HG03175 (cell line): Measurements from ENCODE around the gene CNTNAP2.
"Not testable (repeated sequence)": the region's sequence is repeated elsewhere in the genome, so short reads cannot be mapped to it uniquely, and the experiment has no call there.

Experiments
- ATAC-seq: cut with Tn5 transposase; IDR thresholded peaks from one replicate; pipeline ENCODE4 v1.9.1; 2021; ENCODE audit warnings: mild to moderate bottlenecking, moderate library complexity; ENCODE audit not compliant: unreplicated experiment

CNTNAP2 gene

DNA sequence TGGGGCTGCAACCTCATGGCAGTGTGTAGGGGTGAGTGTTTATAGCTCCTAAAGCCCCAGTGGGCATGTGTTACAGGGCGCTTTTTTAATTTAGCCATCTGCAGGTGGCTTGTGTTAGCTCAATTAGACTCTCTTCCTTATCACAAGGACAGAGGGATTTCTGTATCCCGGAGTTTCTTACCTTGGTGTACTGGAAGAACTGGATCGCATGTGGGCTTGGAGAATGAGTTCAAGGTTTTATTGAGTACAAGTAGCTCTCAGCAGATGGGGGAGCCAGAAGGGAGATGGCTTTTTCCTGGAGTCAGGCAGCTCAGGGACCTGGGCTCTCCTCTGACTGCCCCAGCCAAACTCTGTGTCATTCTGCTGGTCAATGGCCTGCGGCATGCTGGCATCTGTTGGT lies 2320.4 kb downstream of the CNTNAP2 start:
- no peak for ATAC-seq

DNA sequence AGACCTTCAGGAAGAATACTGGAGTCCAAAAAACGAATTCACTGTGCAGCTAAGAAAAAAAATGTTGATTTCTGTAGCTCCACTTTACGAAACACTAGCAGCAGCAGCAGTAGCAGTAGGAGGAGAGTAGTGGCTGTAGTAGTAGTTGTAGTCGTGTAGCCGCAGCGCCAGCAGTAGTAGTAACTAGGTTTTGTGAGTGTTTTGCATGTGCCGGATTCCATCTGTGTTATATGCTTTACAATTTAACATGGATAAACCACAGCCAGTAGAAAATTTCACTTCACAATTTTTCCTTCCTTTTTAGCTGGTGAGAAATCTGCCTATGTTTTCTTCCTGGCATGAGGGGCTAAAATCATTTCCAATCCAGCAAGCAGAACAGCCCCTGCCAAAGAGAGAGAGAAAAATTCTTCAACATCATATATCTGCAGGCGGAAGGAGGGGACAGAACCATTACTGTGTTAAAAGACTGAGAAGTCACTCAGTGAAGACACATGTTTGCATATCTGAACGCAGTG lies 2325.6 kb downstream of the CNTNAP2 start:
- ATAC-seq, result no peak

DNA sequence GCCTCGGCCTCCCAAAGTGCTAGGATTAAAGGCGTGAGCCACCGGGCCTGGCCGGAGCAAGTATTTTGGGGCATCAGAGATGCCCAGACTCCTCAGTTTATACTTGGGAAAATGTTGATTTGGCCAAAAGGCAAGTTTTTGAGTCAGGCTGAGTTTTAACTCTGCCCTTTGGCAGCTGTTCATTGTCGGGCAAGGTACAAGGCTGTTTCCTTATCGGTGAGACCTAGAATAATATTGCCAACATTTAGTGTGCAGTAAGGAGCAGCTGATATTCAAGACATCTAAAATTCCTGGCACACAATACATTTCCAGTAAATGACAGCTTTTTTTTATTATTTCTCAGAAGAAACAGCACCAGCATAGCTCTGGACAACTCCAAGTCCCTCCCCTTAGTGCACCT lies 2326.3 kb downstream of the CNTNAP2 start:
- ATAC-seq, result no peak

DNA sequence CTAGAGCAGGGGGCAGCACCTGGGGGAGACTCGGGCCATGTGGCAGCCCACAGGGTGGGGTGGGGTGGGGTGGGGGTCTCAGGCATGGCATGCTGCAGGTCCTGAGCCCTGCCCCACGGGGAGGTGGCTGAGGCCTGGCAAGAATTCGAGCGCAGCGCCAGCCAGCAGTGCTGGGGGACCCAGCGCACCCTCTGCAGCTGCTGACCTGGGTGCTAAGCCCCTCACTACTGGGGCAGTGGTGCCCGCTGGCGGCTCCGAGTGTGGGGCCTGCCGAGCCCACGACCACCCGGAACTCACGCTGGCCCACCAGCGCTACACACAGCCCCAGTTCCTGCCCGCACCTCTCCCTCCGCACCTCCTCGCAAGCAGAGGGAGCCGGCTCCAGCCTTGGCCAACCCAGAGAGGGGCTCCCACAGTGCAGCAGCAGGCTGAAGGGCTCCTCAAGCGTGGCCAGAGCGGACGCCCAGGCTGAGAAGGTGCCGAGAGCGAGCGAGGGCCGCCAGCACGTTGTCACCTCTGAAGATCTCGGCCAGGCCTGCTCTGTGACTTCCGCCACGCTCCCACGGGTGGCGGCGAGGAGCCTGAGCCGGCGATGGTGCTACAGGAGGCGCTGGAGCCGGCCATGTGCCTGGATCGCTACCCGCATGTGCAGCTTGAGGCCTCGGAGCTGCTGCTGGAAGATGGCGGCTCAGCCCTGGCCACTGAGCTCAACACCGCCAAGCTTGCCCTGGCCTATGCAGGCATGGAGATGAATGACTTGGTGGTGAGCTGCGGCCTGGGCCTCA lies 2328.9 kb downstream of the CNTNAP2 start:
- ATAC-seq, result no peak

DNA sequence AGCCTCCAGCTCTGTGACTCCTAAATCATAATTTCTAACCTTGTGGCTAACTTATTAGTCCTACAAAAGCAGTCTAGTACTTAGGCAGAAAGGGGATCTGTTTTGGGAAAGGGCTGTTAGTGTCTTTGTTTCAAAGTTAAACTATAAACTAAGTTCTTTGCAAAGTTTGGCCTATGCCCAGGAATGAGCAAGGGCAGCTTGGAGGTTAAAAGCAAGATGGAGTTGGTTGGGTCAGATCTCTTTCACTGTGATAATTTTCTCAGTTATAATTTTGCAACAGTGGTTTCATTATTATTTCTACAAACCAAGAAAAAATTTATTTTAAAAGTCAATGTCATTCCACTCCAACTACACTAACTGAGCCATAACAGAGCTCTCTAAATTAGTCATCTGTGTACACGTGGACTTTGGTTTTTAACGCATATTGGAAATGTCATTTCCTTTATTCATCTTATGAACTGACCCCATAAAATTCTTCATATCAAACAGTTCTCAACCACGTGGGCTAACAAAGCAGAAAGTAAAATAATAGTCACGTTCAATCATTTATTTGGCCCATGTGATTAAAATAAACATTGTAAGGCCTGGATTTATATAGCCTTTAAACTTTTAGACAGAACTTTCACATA lies 2330.7 kb downstream of the CNTNAP2 start:
- ATAC-seq, result peak; percentile 90

DNA sequence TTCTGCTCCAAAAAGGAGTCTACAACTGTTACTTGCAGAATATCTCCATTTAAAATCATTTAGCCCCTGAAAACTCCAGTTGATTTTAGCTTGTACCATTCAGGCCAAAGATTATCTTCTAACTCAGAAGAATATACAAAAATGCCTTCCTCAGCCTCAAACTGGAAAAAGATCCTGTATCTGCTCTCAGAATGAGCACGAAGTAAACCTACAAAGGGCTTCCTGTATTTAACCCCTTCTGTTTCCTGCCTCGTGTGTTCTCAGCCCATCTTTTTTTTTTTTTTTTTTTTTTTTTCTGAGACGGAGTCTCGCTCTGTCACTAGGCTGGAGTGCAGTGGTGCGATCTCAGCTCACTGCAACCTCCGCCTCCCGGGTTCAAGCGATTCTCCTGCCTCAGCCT lies 2334.9 kb downstream of the CNTNAP2 start:
- not testable (repeated sequence) for ATAC-seq

DNA sequence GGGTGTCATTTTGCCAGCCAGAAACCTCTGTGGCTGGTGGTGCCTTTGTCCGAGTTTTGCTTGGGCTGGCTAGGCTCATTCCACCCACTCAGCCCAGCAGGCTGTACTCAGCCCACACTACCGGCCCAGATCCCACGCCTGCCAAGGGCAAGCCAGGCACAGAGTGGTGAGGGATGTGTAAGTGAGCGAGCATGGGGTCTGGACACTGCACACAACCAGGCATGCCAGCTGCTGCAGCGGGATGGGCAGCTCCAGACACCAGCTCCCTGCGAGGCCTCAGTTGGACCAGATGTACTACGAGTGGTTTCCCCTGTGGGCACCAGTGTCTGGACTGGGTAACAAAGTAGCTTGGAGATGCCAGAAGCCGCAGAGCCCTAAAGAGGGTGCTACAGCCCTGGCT lies 2339.8 kb downstream of the CNTNAP2 start:
- ATAC-seq, result no peak

DNA sequence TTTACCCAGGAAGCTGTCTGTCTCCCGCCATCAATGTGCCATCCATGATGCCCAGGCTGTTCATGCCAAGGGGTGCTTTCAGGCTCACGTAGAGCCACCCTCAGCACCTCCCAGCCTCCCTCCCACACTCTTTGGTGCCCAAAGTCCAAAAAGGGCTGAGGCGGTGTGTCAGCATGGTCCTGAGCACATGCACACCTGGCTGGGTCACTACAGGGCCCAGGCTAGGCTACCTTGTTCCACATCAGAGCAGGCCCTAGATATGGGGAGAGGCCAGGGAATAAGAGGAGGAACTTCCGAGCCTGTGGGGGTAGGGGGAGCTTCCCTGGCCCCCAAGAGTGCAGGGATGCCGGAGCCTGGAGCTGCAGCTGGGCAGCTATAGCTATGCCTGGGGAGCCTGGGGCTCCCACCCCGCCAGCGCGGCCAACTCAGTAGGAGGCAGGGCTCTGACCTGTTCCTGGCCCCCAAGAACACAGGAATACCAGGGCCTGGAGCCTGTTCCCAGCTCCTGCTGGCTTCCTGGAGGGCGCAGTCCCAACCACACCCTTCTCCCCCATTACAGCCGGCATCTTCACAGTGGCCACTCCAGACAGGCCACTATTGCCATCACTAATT lies 2340.8 kb downstream of the CNTNAP2 start:
- ATAC-seq, result no peak

DNA sequence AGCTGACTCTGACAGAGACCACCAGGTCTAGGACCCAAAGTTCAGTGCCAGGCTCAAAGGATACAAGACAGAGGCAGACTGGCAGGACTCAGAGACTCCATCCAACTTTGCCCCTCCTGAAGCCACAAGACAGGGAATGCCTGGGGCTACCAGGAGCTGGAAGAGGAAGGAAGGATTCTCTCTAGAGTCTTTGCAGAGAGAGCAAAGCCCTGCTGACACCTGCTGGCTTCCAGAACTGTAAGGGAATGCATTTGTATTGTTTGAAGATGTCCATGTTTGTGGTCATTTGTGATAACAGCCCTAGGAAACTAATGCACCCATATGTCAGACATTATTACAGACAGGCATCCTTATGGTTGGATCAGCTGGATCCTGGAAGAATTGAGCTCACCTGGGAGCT lies 2341.7 kb downstream of the CNTNAP2 start:
- no peak for ATAC-seq

- ATAC-seq, result no peak
These were observed 2345.0 kb downstream of the CNTNAP2 start for GRCh38 chr7:148461392-148462179.

DNA sequence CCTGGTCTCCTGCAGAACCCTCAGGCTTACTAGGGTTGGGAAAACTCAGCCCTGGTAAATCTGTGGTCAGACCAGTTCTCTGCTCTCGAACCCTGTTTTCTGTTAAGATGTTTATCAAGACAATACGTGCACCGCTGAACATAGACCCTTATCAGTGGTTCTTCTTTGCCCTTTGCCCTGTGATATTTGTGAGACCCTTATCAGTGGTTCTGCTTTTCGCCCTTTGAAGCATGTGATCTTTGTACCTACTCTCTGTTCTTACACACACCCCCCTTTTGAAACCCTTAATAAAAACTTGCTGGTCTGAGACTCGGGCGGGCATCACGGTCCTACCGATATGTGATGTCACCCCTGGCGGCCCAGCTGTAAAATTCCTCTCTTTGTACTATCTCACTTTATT lies 2346.2 kb downstream of the CNTNAP2 start:
- not testable (repeated sequence) for ATAC-seq

GRCh38 chr7:148463210-148463609 lies 2346.6 kb downstream of the CNTNAP2 start:
- no peak for ATAC-seq

- ATAC-seq, result no peak
These were observed 2348.3 kb downstream of the CNTNAP2 start for GRCh38 chr7:148464947-148465346.

DNA sequence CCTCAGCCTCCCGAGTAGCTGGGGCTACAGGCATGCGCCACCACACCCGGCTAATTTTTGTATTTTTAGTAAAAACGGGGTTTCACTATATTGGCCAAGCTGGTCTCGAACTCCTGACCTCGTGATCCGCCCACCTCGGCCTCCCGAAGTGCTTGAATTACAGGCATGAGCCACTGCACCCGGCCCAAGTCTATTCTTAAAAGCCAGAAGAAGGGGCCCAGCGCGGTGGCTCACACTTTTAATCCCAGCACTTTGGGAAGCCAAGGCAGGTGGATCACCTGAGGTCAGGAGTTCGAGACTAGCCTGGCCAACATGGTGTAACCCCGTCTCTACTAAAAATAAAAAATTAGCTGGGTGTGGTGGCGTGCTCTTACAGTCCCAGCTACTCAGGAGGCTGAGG lies 2348.8 kb downstream of the CNTNAP2 start:
- not testable (repeated sequence) for ATAC-seq

GRCh38 chr7:148466120-148466519 lies 2349.5 kb downstream of the CNTNAP2 start:
- ATAC-seq, result no peak

GRCh38 chr7:148468700-148469098 lies 2352.1 kb downstream of the CNTNAP2 start:
- no peak for ATAC-seq
